NCI-H510A treated with DMSO at 0.1 percent for 48 hours (cell line): ENCODE data around the gene VWA5B1.

Source experiments
- DNase-seq: peaks from one replicate; lab custom pipeline; 2025; lab: John Stamatoyannopoulos, UW

The VWA5B1 gene

GRCh38 chr1:20367626-20368025 lies 77.0 kb downstream of the VWA5B1 start:
- no peak for DNase-seq

DNA sequence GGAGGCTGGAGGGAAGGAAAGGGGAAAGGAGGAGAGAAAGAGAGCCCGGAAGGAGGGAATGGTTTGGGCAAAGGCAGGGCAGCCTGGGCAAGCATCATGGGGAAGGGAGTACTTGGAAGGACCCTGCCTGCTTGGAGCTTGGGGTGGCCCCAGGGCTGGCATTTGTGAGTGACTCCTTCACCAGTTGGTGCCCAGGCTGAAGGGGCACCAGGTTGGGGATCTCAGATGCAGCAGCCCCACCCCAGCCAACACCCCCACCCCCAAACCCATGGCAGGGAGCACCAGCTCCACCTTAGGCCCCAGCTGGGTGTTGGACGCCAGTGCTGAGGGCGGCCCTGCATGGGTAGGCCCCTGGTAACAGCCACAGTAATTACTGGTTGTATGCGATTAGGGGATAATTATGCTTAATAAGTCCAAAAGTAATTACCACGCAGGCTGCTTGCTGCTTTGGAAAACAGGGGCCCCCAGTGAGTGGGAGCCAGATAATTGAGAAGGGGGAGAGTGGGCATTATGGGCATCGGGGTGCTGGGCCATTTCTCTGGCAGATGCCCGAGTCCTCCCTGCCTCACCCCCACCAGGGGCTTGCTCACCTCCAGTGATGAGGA lies 78.3 kb downstream of the VWA5B1 start:
- no peak for DNase-seq

DNA sequence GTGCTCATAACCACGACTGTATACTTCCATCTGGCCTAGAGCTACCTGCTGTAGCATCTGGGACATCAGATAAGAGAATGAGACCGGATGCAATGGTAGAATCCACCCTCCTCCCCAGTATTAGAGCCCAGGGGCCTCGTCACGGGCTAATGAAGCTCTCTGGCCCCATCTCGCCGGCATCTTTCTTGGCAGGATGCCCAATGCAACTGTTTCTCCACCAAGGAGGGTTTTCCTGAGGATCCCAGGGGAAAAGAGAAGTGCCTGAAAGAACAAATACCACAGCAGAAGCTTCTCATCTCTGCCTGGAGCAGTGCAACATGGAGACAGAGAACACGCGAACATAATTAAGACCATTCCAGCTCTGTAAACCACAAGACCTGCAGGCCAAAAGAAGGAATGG lies 80.0 kb downstream of the VWA5B1 start:
- no peak for DNase-seq

GRCh38 chr1:20371411-20371810 lies 80.7 kb downstream of the VWA5B1 start:
- no peak for DNase-seq

- DNase-seq: no peak
Observed at GRCh38 chr1:20371883-20372282, 81.2 kb downstream of the VWA5B1 start.

DNA sequence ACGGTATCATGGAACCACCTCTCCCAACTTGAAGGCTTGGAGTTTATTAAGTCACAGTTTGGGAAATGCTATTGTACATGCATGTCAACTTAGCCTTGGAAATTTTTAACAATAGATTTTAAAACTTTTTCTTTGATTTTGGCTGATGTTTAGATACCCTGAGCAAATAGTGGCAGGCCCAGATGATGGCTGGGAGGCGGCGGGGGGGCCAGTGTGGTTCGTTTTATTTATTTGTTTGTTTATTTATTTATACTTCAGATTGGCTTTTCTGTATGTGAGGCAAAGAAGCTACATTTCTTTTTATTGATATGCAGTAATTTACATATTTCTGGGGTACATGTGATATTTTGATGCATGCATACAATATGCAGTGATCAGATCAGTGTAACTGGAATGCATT lies 82.0 kb downstream of the VWA5B1 start:
- DNase-seq: no peak

DNA sequence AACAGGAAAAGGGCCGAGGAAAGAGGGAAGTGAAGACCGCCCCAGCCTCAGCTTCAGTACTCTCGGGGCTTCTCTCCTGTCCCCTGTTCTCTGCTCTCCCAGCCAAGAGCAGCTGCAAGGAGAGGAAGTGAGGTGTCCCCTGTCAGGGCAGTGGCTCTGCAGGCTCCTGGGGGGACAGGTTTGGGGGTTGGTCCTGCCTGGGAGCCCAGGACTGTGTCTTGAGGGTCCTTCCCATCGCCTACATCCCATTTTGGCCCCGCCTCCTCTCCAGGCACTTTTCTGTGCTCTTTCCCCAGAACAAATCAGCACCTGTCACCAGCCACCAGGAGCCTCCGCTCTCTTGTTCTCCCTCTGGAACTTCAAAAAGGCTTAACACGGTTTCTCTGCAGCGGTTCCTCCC lies 82.6 kb downstream of the VWA5B1 start:
- DNase-seq: no peak

- DNase-seq: no peak
Observed at GRCh38 chr1:20373764-20374163, 83.1 kb downstream of the VWA5B1 start.

DNA sequence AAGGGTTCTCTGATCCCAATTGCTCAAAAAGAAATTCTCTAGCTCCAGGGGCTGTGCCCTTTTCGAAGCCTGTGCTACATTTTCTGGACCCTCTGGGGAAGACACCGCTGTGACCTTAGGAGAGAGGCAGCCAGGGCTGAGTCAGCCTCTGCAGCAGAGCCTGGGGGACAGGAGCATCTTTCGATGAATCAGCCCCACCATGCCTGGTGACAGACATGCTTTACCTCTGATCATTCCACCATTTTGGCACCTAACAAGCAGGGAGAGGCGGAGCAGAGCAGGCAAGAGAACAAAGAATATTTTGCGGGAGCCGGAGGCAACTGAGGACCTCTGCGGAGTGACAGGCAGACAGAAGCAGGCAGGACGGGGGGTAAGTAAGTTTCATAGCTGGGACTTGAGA lies 84.9 kb downstream of the VWA5B1 start:
- DNase-seq: no peak

- no peak for DNase-seq
Observed at GRCh38 chr1:20376171-20376570, 85.5 kb downstream of the VWA5B1 start.

DNA sequence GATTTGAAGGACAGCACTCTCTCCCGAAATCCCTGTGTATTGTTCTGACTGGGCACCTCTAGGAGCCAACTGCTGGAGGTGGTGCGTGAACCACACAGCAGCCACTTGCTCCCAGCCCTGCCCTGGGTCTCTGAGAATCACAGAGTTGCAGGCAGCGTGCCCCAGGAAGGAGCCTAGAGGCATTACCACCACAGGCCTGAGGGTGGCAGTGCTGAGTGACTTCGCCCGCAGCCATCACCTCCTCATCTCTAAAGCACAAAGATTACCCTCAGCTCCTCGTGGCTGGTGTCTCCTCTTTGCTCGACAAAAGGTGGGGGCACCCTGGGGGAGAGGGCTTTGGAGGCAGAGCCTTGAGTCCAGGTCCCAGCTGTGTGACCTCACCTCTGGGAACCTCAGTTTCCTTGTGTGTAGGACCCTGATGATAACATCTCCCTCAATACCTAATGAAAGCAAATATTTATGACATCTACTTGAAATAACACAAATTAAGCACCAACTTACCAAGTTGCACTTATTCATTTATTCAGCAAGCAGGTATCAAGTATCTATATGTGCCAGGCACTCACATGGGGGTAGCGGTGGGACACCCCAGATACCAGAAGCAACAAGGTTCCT lies 86.3 kb downstream of the VWA5B1 start:
- DNase-seq: peak; percentile 79

- DNase-seq: no peak
Observed at GRCh38 chr1:20377516-20378270, 87.0 kb downstream of the VWA5B1 start.

GRCh38 chr1:20379075-20379474 lies 88.4 kb downstream of the VWA5B1 start:
- no peak for DNase-seq

DNA sequence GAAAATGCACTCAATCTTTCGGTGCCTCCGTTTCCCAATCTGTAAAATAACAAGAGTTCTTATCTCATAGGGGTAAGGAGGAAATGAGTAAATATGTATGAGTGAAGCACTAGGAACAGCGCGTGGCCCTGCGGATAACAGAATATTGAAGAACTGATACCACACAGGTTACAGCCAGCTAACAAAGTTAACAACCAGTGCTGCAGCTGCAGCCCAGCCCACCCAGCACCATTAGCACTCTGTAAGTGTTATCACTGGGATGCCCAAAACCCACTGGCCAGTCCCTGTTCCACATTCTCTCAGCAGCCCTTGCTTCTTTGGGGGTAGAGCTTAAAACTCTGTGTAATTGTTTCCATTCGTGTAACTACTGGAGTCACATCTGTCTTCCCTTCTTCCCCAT lies 89.5 kb downstream of the VWA5B1 start:
- no peak for DNase-seq

DNA sequence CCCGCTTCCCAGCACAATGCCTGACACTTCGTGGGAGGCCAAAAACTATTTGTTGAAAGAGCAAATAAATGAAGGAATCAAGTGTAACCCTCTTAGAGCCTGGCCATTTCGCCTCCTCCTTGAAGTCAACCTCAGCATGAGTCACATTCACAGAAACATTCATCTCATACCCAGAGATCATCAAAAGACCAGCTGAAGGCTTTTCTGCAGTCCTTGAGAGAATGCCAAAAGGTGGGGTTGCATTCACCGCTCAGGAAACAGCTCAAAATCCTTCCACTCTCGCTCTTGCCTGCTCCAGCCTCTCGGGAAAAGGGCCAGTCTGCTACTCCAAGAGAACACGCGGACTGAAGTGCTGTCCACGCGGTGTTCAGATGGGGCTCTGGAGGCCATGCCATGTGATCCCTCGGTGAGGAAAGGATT lies 90.0 kb downstream of the VWA5B1 start:
- no peak for DNase-seq

GRCh38 chr1:20381045-20381641 lies 90.5 kb downstream of the VWA5B1 start:
- DNase-seq: no peak

DNA sequence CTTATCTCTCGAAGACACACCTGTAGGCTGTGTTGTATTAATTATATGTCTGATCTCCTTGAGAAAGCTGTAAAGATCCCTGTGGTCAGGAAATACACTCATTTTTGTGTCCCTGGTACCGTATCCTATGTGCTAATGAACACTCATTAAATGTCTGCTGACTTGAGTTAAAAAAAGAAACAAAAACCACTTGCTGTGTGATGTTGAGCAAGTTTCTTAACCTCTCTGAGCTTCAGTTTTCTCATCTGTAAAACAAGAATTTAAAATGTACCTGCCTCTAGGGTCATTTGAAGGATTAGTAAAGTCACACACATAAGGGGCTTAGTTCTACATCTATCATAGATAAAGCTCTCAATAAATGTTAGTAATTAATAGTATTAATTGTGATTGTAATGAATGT lies 91.3 kb downstream of the VWA5B1 start:
- no peak for DNase-seq

DNA sequence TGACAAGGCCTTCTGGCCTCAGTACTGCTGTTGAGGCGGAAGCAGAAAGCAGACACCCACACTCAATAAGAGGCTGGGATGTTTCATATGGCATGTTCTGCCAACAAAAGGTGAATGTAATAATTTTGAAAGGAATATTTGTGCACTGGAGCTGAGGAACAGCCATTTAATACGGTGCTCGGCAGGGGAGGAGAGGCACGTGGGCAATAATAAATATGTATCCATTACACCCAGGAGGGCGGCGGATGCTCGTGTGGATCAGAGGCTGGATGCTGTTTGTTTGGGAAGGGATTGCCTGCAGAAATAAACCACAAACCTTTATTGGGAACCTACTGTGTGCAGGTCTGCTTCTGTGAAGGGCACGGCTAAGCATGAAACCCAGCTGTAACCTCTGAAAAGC lies 92.0 kb downstream of the VWA5B1 start:
- no peak for DNase-seq

DNA sequence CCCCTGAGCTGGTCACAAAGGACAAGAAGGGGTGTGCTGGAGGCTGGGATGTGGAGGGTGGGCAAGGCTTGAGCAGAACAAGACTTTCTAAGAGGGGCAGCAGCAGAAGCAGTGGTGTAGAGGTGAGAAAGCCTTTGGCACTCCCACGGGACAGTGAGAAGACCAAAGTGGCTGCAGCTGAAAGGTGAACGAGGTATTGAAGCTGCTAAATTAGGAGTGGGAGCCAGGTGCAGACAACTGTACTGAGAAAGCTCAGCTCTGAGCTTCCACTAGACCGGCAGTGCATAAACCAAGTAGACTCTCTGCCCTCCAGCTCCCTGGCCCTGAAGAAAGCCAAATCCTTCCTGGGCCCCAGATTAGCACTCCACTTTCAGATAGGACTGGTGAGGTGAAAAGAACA lies 93.0 kb downstream of the VWA5B1 start:
- DNase-seq: no peak

GRCh38 chr1:20385630-20386029 lies 95.0 kb downstream of the VWA5B1 start:
- no peak for DNase-seq

- DNase-seq: no peak
Observed at GRCh38 chr1:20386323-20387081, 95.8 kb downstream of the VWA5B1 start.

- DNase-seq: no peak
Observed at GRCh38 chr1:20389571-20389970, 98.9 kb downstream of the VWA5B1 start.
